GM18868 (cell line): ENCODE measurements around the gene MICAL2.

Source experiments
- ATAC-seq: cut with Tn5 transposase; IDR thresholded peaks from one replicate; pipeline ENCODE4 v1.9.1; 2021; ENCODE audit warnings: mild to moderate bottlenecking, moderate library complexity; ENCODE audit not compliant: unreplicated experiment

Gene MICAL2

GRCh38 chr11:12220305-12220704, 109.9 kb downstream of the MICAL2 start:
- ATAC-seq = no peak

DNA sequence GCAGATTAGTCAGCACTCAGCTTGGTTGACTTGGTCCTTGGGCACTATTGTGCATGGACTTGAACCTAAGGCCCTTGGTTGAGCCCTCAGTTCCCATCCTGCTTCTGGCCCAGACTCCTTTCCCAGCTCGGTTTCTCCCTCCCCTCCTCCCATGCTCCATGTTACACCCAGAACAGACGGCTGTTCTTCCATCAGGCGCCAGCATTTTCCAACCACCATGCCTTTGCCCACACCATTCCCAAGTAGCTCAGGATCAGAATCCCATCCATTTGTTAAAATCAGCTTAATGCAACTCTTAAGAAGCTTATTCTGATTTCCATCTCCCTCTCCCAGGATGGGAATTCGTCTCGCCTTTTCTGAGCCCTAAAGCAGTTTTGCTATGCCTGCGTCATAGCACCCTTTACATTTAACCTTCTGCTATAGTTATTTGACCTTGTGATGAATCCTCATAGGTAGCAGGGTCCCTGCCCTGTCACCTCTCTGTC, 110.7 kb downstream of the MICAL2 start:
- ATAC-seq = no peak

- no peak for ATAC-seq
Measured at GRCh38 chr11:12222055-12222792, 111.8 kb downstream of the MICAL2 start.

DNA sequence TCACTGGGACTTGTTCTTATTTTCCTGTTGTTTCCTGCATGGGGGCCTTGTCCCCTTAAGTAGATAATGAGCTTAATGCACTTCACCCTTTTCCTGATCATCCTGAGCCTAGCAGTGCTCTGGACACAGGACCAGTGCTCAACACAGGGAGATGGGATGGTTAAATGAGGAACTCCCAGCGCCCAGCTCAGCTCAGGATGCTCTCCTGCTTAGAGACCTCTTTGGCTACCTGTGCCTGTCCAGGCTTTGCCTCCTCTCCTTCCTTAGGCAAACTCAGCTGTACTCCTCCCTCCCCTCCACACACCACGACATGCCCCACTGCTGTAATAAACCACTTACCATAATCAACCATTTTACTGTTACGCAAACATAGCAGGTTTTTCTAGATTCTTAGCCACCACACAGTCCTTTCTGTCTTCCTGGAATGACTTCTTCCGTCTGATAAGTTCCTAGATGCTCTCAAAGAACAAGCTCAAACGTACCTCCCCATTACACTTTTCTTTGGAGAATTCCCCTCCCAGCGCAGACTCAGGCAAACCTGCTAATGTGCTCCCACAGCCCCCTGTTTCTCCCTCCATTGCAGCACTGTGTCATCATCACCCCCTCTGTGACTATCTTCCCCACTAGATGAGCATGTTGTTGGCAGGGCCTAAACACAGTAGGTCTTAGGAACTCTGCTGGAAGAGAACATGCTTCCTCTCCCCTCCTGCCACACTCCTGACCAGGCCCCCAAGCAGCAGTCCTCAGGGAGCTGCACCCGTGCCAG, 113.6 kb downstream of the MICAL2 start:
- ATAC-seq = peak; percentile 11

GRCh38 chr11:12224537-12224893, 114.1 kb downstream of the MICAL2 start:
- ATAC-seq = peak; percentile 99

DNA sequence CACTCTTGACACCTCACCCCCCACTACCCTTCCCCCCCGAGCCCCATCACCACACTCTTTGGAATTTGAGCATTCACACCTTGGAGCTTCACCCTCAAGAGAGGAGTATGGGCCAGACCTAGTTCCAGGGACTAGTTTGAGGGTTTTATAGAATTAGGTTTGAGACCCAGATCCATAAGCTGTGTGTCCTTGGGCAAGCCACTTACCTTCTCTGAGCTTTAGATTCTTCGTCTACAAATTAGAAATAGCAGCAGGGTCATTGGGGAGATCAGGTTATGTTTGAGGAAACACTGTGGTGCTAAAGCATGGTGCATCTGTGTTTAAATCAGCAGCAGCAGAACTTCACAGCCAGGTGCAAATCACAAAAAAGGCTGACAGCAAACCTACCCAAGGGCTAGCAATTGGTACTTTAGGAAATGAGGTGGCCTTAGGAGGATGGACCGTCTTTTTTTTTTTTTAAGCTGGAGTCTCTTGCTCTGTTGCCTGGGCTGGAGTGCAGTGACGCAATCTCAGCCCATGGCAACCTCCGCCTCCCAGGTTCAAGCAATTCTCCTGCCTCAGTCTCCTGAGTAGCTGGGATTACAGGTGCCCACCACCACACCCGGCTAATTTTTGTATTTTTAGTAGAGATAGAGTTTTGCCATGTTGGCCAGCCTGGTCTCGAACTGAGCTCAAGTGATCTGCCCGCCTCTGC, 114.8 kb downstream of the MICAL2 start:
- no peak for ATAC-seq

DNA sequence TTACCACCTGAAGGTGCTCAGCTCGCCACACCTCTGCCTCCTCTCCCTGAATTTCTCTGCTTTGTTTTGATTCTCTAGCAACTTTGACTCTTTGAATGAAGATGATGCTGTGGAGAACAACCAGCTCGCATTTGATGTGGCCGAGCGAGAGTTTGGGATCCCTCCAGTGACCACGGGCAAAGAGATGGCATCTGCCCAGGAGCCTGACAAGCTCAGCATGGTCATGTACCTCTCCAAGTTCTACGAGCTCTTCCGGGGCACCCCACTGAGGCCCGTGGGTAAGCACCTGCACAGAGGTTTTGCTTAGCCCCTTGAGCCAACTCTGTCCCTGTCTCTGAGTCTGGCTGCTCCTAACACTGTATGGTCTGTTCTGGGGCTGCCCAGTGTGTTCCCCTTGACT, 115.7 kb downstream of the MICAL2 start:
- ATAC-seq = no peak

- ATAC-seq = no peak
Measured at GRCh38 chr11:12229450-12230229, 119.2 kb downstream of the MICAL2 start.

DNA sequence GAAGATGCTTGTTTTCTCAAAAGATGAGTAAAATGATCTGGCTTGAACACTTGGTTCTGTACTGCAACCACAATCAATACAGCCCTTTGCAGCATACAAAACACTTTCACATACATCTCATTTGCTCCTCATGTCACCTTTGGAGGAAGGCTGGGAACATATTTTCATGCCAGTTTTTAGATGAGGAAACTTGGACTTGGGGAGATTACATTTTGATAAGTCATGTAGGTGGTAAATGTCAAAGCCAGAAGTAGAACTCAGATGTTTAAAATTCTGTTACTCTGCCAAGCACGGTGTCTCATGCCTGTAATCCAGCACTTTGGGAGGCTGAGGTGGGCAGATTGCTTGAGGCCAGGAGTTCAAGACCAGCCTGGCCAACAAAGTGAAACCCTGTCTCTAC, 121.8 kb downstream of the MICAL2 start:
- no peak for ATAC-seq

DNA sequence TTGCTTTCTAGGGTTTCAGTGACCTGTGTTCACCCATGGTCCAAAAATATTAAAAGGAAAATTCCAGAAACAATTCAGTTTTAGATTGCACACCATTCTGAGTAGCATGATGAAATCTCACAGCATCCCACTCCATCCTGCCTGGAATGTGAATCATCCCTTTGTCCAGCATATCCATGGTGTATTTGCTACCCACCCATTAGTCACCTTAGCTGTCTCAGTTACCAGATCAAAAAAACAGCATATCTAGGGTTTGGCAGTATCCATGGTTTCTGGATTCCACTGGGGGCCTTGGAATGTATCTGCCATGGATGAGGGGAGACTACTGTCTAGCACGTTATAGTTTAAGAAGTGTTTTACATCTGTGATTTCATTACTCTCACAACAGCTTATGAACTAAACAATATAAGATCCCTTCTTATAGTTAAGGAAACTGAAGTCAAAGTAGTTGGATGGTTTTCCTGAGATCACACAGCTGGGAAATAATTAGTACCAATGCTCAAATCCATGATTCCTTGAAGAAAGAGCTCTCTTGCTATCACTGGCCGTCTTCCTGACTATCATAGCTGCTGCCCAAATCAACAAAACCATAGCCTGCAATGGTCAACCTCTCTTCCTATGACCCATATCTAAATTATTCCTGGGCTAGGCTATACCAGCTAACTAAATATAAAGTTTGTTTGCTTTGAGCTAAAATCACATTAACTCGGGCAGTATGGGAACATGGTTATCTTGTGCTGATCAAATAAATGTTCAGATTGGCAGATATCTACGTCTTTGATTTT, 122.6 kb downstream of the MICAL2 start:
- no peak for ATAC-seq

GRCh38 chr11:12233602-12233925, 123.2 kb downstream of the MICAL2 start:
- no peak for ATAC-seq

GRCh38 chr11:12234221-12234620, 123.8 kb downstream of the MICAL2 start:
- ATAC-seq = no peak

DNA sequence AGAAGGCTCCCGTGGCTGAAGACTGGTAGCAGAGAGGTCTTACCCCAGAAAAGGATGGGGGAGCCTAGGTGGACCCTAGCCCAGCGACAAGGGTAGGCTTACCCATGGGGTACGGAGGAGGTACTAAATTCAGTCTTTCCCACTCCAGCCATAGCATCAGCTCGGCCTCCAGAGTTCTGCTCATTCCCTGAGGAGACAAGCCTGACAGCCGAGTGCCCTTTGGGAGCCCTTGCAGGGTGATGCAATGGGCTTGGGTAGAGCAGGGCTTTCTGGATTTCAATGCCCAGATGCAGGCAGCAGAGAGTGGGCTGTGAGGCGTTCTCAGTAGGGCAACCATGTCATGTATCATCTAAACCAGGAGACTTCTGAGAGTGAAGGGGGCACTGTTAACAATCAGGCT, 124.7 kb downstream of the MICAL2 start:
- ATAC-seq = no peak

DNA sequence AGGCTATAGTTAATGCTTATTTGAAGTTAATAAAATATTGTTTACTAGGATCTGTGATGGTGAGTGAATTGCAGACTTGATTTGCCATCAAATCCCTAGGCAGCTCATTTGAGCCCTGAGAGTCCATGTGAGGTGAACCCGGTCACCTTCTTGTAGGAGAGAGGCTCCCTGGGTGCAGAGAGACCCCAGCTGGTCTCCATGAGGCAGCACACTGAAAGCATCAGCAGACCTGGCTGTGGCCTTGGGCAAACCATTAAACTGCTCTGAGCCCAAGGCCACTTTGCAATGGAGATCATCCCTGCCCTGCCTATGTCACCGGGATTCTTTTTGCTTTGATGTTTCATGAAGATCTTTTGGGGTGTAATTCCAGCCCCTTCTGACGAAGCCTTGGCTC, 125.2 kb downstream of the MICAL2 start:
- no peak for ATAC-seq

DNA sequence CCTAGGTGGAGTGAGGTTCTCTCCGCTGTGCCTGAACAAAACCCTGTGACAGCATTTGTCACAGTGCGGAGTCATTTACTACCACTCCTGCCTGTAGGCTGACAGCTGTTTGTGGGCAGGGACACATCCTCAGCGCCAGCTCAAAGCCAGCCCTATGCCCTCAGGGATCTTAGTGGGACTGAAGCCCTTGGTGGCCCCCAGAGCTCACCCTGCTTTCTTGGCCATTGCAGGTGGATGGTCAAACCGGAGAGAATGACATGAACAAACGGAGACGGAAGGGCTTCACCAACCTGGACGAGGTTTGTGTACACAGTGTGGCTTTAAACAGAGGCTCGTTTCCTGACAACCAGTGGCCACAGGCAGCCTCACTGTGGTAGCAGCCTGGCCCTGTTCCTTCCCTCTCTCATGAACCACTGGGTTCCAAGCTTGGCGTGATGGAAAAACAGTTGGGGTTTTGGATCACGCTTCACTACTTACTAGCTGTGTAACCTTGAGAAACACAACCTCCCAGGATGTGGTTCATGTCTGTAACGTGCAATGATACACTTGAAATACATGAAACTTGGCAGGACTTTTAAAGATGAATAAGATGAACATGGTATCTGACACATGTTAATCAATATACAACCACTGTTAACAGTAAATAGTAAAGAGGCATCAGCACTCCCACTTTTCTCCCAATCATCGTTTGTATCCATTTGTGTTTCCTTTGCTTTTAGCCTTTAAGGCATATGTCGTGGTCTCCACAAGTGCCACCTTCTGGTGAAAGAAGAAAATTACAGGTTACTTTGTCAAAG, 125.8 kb downstream of the MICAL2 start:
- ATAC-seq = peak; percentile 76

DNA sequence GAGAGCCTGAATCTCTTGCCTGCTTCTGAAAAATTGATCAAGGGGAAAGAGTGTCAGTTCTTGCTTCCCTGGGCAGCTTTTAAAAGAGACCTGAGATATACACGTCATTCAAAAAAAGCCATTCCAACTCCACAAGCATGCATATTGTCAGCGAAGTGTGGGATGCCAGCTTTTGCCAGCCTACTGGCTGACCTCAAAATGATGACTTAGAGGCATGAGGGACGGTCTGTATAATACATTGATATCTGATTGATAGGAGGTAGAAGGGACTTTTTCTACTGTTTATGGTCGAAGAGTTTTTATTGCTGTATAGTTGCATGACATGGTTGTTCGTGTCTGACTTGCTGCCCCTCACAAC, 126.3 kb downstream of the MICAL2 start:
- no peak for ATAC-seq

DNA sequence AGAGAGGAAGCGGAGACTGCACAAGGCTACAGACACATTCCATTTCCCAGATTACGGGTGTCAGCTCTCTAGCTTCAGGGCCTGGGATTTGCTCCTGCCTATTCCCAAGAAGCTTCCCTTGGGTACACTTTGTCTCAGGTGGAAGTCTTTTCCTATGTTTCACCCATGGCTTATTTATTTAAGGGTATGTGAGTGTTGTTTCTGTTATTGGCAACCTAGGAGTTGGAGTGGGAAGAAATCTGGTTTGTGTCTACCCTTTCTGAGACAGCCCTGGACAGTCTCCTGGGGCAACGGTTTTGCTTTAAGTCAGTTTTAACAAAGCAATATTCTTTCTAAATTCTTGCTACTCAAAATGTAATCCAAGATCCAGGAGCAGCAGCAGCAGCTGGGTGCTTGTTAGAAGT, 127.0 kb downstream of the MICAL2 start:
- ATAC-seq = no peak

- ATAC-seq = no peak
Measured at GRCh38 chr11:12238420-12238819, 128.0 kb downstream of the MICAL2 start.

DNA sequence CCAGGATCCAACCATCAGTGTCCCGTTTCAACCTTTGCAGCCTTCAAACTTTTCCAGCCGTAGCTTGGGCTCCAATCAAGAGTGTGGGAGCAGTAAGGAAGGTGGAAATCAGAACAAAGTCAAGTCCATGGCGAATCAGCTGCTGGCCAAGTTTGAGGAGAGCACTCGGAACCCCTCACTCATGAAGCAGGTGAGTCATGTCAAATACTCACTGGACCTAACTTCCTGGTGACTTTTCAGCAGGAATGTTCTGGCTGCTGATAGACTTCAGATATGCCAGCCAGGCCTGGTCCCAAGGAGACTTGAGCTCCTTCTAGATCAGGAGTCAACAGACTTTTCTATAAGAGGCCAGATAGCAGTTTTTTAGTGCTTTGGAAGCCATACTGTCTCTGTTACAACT, 129.0 kb downstream of the MICAL2 start:
- no peak for ATAC-seq
